Muscle layer of colon (tissue), 2 donors: ENCODE data around the gene ENTPD6.
"Not testable (repeated sequence)": the region's sequence is repeated elsewhere in the genome, so short reads cannot be mapped to it uniquely, and the experiment has no call there.

ENCODE experiments used
- H3K27ac ChIP-seq: one replicate; pipeline ENCODE4 v1.7.0; 2013; ENCODE audit warnings: low read depth, mild to moderate bottlenecking, low read length, moderate library complexity
- H3K27me3 ChIP-seq, 2 donors: one replicate each; pipeline ENCODE4 v1.7.0; 2013; ENCODE audit warnings: low read length in 2 of 2, mild to moderate bottlenecking in 2 of 2; ENCODE audit not compliant: insufficient read depth in 2 of 2, control insufficient read depth in 1 of 2
- H3K36me3 ChIP-seq: one replicate; pipeline ENCODE4 v1.7.0; 2013; ENCODE audit warnings: mild to moderate bottlenecking, low read length; ENCODE audit not compliant: insufficient read depth
- H3K4me1 ChIP-seq: one replicate; pipeline ENCODE4 v1.7.0; 2013; ENCODE audit warnings: mild to moderate bottlenecking, low read length; ENCODE audit not compliant: insufficient read depth
- H3K4me3 ChIP-seq, 2 donors: one replicate each; pipeline ENCODE4 v1.7.0; 2013; ENCODE audit warnings: low read length in 2 of 2, low read depth in 1 of 2, mild to moderate bottlenecking in 1 of 2, moderate library complexity in 1 of 2
- H3K9ac ChIP-seq: one replicate; pipeline ENCODE4 v1.7.0; 2013; ENCODE audit warnings: low read length
- H3K9me3 ChIP-seq: one replicate; pipeline ENCODE4 v1.7.0; 2013; ENCODE audit warnings: mild to moderate bottlenecking, low read length
- donor health status: abdominal sarcoma.
- donor health status: Adenocarcinoma of cecum.

Gene ENTPD6

GRCh38 chr20:25256226-25256859 is 60.8 kb downstream of the ENTPD6 start:
- H3K27ac ChIP-seq, result no peak overlapping the region
- H3K27me3 ChIP-seq, result no peaks in the 10 kb centered on the region
- H3K4me1 ChIP-seq, result peaks cover 61% of the 10 kb centered on the region
- H3K4me3 ChIP-seq, result peak overlapping the region in 1 of 2 donors; percentile 24
- H3K9me3 ChIP-seq, result no peaks in the 10 kb centered on the region
- H3K36me3 ChIP-seq, result peaks cover 17% of the 10 kb centered on the region
- no peak overlapping the region for H3K9ac ChIP-seq

- Histone ChIP-seq H3K4me1 (peaks cover 53% of the 10 kb centered on the region), H3K9me3 (no peaks in the 10 kb centered on the region), H3K27me3 (no peaks in the 10 kb centered on the region), H3K9ac (no peak overlapping the region), H3K4me3 (no peak overlapping the region), H3K36me3 (peaks cover 23% of the 10 kb centered on the region), H3K27ac (no peak overlapping the region)
These were observed 61.6 kb downstream of the ENTPD6 start for GRCh38 chr20:25257130-25257529.

GRCh38 chr20:25257756-25258475 is 62.4 kb downstream of the ENTPD6 start:
- H3K27ac ChIP-seq, result no peak overlapping the region
- no peak overlapping the region for H3K4me3 ChIP-seq
- H3K9me3 ChIP-seq, result no peaks in the 10 kb centered on the region
- no peaks in the 10 kb centered on the region for H3K27me3 ChIP-seq
- no peak overlapping the region for H3K9ac ChIP-seq
- H3K36me3 ChIP-seq, result peaks cover 23% of the 10 kb centered on the region
- peaks cover 45% of the 10 kb centered on the region for H3K4me1 ChIP-seq

- no peak overlapping the region for H3K27ac ChIP-seq
- no peaks in the 10 kb centered on the region for H3K27me3 ChIP-seq
- peaks cover 23% of the 10 kb centered on the region for H3K36me3 ChIP-seq
- no peak overlapping the region for H3K9ac ChIP-seq
- H3K4me3 ChIP-seq, result no peak overlapping the region
- peaks cover 41% of the 10 kb centered on the region for H3K4me1 ChIP-seq
- H3K9me3 ChIP-seq, result no peaks in the 10 kb centered on the region
These were observed 62.9 kb downstream of the ENTPD6 start for GRCh38 chr20:25258476-25258805.

- Histone ChIP-seq H3K9me3 (no peaks in the 10 kb centered on the region), H3K27me3 (no peaks in the 10 kb centered on the region), H3K4me3 (no peak overlapping the region), H3K36me3 (peaks cover 23% of the 10 kb centered on the region), H3K27ac (no peak overlapping the region), H3K4me1 (peaks cover 41% of the 10 kb centered on the region), H3K9ac (no peak overlapping the region)
These were observed 63.3 kb downstream of the ENTPD6 start for GRCh38 chr20:25258828-25259227.

GRCh38 chr20:25259358-25259757 is 63.8 kb downstream of the ENTPD6 start:
- no peaks in the 10 kb centered on the region for H3K9me3 ChIP-seq
- no peaks in the 10 kb centered on the region for H3K27me3 ChIP-seq
- H3K27ac ChIP-seq, result no peak overlapping the region
- H3K4me1 ChIP-seq, result peaks cover 41% of the 10 kb centered on the region
- peaks cover 23% of the 10 kb centered on the region for H3K36me3 ChIP-seq
- H3K9ac ChIP-seq, result no peak overlapping the region
- H3K4me3 ChIP-seq, result no peak overlapping the region

- Histone ChIP-seq H3K4me3 (no peak overlapping the region), H3K9ac (no peak overlapping the region), H3K27me3 (no peaks in the 10 kb centered on the region), H3K4me1 (peaks cover 36% of the 10 kb centered on the region), H3K9me3 (no peaks in the 10 kb centered on the region), H3K27ac (no peak overlapping the region), H3K36me3 (peaks cover 23% of the 10 kb centered on the region)
These were observed 64.3 kb downstream of the ENTPD6 start for GRCh38 chr20:25259788-25260254.

- Histone ChIP-seq H3K36me3 (peaks cover 17% of the 10 kb centered on the region), H3K4me1 (peaks cover 26% of the 10 kb centered on the region)
- not testable (repeated sequence) for H3K27me3 ChIP-seq, H3K9ac ChIP-seq, H3K4me3 ChIP-seq, H3K9me3 ChIP-seq, H3K27ac ChIP-seq
These were observed 65.4 kb downstream of the ENTPD6 start for GRCh38 chr20:25260770-25261437.

- peaks cover 42% of the 10 kb centered on the region for H3K36me3 ChIP-seq
- no peak overlapping the region for H3K27ac ChIP-seq
- no peak overlapping the region for H3K9ac ChIP-seq
- no peaks in the 10 kb centered on the region for H3K27me3 ChIP-seq
- H3K4me1 ChIP-seq, result peaks cover 28% of the 10 kb centered on the region
- no peaks in the 10 kb centered on the region for H3K9me3 ChIP-seq
- no peak overlapping the region for H3K4me3 ChIP-seq
These were observed 73.7 kb downstream of the ENTPD6 start for GRCh38 chr20:25269057-25269832.

- H3K27ac ChIP-seq, result no peak overlapping the region
- H3K4me1 ChIP-seq, result peaks cover 32% of the 10 kb centered on the region
- no peaks in the 10 kb centered on the region for H3K27me3 ChIP-seq
- no peak overlapping the region for H3K9ac ChIP-seq
- H3K36me3 ChIP-seq, result peaks cover 47% of the 10 kb centered on the region
- no peak overlapping the region for H3K4me3 ChIP-seq
- no peaks in the 10 kb centered on the region for H3K9me3 ChIP-seq
These were observed 74.3 kb downstream of the ENTPD6 start for GRCh38 chr20:25269833-25270170.

GRCh38 chr20:25270829-25271251 is 75.3 kb downstream of the ENTPD6 start:
- Histone ChIP-seq H3K4me3 (no peak overlapping the region), H3K27me3 (no peaks in the 10 kb centered on the region), H3K9ac (no peak overlapping the region), H3K27ac (peak overlapping the region; percentile 32), H3K9me3 (no peaks in the 10 kb centered on the region), H3K4me1 (peaks cover 32% of the 10 kb centered on the region), H3K36me3 (peaks cover 57% of the 10 kb centered on the region)
